HG03066 (cell line): Measurements from ENCODE around the gene ST6GALNAC2.

Source experiments
- ATAC-seq: cut with Tn5 transposase; IDR thresholded peaks from one replicate; pipeline ENCODE4 v1.9.1; 2021; ENCODE audit warnings: low read depth; ENCODE audit not compliant: unreplicated experiment

The ST6GALNAC2 gene

GRCh38 chr17:76601065-76601464 lies 15.4 kb upstream of the ST6GALNAC2 start:
- ATAC-seq, result no peak

- ATAC-seq, result no peak
These were observed 14.2 kb upstream of the ST6GALNAC2 start for GRCh38 chr17:76599694-76600460.

GRCh38 chr17:76598004-76598439 lies 12.4 kb upstream of the ST6GALNAC2 start:
- ATAC-seq, result no peak

- no peak for ATAC-seq
These were observed 11.7 kb upstream of the ST6GALNAC2 start for GRCh38 chr17:76597156-76598003.

GRCh38 chr17:76594690-76595089 lies 9.0 kb upstream of the ST6GALNAC2 start:
- ATAC-seq, result no peak

- ATAC-seq, result no peak
These were observed 8.3 kb upstream of the ST6GALNAC2 start for GRCh38 chr17:76593959-76594358.

GRCh38 chr17:76593384-76593826 lies 7.7 kb upstream of the ST6GALNAC2 start:
- no peak for ATAC-seq

- no peak for ATAC-seq
These were observed 2.5 kb upstream of the ST6GALNAC2 start for GRCh38 chr17:76588182-76588581.

GRCh38 chr17:76586741-76587487 lies 1.3 kb upstream of the ST6GALNAC2 start:
- no peak for ATAC-seq

- ATAC-seq, result no peak
These were observed 519 bp downstream of the ST6GALNAC2 start for GRCh38 chr17:76585033-76585648.

GRCh38 chr17:76584427-76585032 lies 1.1 kb downstream of the ST6GALNAC2 start:
- ATAC-seq, result no peak

- no peak for ATAC-seq
These were observed 3.0 kb downstream of the ST6GALNAC2 start for GRCh38 chr17:76582660-76583059.

- no peak for ATAC-seq
These were observed 4.1 kb downstream of the ST6GALNAC2 start for GRCh38 chr17:76581515-76581914.

- no peak for ATAC-seq
These were observed 6.4 kb downstream of the ST6GALNAC2 start for GRCh38 chr17:76579281-76579680.

- no peak for ATAC-seq
These were observed 7.3 kb downstream of the ST6GALNAC2 start for GRCh38 chr17:76578376-76578775.

- ATAC-seq, result no peak
These were observed 7.8 kb downstream of the ST6GALNAC2 start for GRCh38 chr17:76577876-76578275.

GRCh38 chr17:76576189-76576588 lies 9.5 kb downstream of the ST6GALNAC2 start:
- ATAC-seq, result no peak

GRCh38 chr17:76575570-76575969 lies 10.1 kb downstream of the ST6GALNAC2 start:
- no peak for ATAC-seq

- no peak for ATAC-seq
These were observed 11.5 kb downstream of the ST6GALNAC2 start for GRCh38 chr17:76574166-76574565.

- no peak for ATAC-seq
These were observed 12.6 kb downstream of the ST6GALNAC2 start for GRCh38 chr17:76573096-76573495.
